HG03064 (cell line): ENCODE results near the gene CRYGB.
"Not testable (repeated sequence)": the region's sequence is repeated elsewhere in the genome, so short reads cannot be mapped to it uniquely, and the experiment has no call there.

Source experiments
- ATAC-seq: cut with Tn5 transposase; IDR thresholded peaks from one replicate; pipeline ENCODE4 v1.9.1; 2021; ENCODE audit warnings: low read depth; ENCODE audit not compliant: unreplicated experiment

The CRYGB gene

DNA sequence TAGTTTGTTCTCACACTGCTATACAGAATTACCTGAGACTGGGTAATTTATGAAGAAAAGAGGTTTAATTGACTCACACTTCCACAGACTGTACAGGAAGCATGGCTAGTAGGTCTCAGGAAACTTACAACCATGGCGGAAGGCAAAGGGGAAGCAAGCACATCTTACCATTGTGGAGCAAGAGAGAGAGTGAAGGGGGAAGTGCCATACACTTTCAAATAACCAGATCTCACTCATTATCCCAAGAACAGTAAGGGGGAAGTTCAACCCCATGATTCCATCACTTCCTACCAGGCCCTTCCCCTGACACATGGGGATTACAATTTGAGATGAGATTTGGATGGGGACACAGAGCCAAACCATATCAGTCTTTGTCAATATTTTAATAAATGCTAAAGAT, 5.0 kb upstream of the CRYGB start:
- no peak for ATAC-seq

GRCh38 chr2:208150094-208150493, 4.1 kb upstream of the CRYGB start:
- ATAC-seq, result no peak

GRCh38 chr2:208148803-208149202, 2.8 kb upstream of the CRYGB start:
- no peak for ATAC-seq

- no peak for ATAC-seq
These were observed 1.8 kb upstream of the CRYGB start for GRCh38 chr2:208147759-208148158.

GRCh38 chr2:208147008-208147407, 1.1 kb upstream of the CRYGB start:
- no peak for ATAC-seq

- no peak for ATAC-seq
These were observed 2.8 kb downstream of the CRYGB start for GRCh38 chr2:208142925-208143799.

DNA sequence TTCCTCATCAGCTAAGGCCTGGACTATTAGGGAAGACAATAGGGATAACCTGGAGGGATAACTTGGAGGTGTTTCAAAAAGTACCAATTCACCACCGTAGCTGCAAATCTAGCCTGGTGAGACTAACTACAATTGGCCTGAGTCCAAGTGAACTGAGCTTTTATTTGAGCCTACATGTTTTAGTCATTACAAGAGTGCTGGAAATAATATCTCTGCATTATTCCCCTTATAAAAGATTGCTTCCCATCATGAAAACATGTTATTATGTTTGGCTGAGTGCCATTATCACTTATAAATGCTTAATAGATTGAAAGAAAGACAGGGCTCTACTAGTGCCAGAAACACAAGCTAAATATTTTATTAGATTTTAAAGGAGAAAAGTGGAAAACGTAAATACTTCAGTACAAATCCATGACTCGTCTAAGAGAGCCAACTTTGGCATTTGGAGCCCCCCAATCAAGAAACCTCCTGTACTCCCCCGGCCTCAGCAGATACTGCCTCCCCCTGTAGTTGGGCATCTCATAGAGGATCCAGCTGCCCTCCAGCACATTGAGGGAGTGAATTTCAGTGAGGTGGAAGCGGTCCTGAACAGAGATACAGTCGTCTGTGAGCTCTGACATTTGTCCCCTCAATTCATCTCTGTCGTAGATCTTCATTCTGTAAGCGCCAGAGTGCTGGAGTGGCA, 3.6 kb downstream of the CRYGB start:
- ATAC-seq, result no peak

GRCh38 chr2:208139447-208139846, 6.5 kb downstream of the CRYGB start:
- ATAC-seq, result no peak

GRCh38 chr2:208138334-208138733, 7.6 kb downstream of the CRYGB start:
- ATAC-seq, result not testable (repeated sequence)

- no peak for ATAC-seq
These were observed 9.3 kb downstream of the CRYGB start for GRCh38 chr2:208136716-208137094.

GRCh38 chr2:208135794-208136715, 9.9 kb downstream of the CRYGB start:
- no peak for ATAC-seq

- peak; percentile 69 for ATAC-seq
These were observed 10.9 kb downstream of the CRYGB start for GRCh38 chr2:208134928-208135586.

- ATAC-seq, result no peak
These were observed 15.2 kb downstream of the CRYGB start for GRCh38 chr2:208130712-208131110.

- ATAC-seq, result no peak
These were observed 15.9 kb downstream of the CRYGB start, which contains the start of gene CRYGC for GRCh38 chr2:208129744-208130711. TSS of gene CRYGC (minus strand) at chr2:208129828. CDS start at chr2:208129792, 36 bp downstream.

DNA sequence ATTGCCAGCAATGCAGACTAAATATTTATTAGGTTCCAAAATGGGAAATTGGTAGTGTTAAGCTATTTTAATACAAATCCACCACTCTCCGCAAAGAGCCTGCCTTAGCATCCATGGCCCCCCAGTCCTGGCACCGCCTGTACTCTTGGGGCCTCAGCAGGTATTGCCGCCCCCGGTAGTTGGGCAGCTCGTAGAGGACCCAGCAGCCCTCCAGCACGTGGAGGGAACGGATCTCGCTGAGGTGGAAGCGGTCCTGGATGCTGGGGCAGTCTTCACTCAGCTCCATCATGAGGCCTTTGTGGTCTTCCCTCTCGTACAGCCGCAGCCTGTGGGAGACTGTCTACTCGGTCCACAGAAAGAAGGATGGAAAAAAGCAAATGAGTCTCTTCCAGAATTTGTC, 17.8 kb downstream of the CRYGB start:
- ATAC-seq, result no peak

DNA sequence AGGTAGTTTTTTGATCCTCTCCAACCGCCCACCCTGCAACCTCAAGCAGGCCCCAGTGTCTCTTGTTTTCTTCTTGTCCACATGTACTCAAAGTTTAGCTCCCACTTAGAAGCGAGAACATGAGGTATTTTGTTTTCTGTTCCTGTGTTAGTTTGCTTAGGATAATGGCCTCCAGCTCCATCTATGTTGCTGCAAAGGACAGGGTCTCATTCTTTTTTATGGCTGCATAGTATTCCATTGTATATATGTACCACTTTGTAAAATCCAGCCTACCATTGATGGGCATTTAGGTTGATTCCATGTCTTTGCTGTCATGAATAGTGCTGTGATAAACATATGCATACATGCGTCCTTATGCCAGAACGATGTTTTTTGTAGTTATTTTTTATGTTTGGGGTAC, 18.9 kb downstream of the CRYGB start:
- ATAC-seq, result no peak

- ATAC-seq, result no peak
These were observed 20.7 kb downstream of the CRYGB start for GRCh38 chr2:208125251-208125650.

DNA sequence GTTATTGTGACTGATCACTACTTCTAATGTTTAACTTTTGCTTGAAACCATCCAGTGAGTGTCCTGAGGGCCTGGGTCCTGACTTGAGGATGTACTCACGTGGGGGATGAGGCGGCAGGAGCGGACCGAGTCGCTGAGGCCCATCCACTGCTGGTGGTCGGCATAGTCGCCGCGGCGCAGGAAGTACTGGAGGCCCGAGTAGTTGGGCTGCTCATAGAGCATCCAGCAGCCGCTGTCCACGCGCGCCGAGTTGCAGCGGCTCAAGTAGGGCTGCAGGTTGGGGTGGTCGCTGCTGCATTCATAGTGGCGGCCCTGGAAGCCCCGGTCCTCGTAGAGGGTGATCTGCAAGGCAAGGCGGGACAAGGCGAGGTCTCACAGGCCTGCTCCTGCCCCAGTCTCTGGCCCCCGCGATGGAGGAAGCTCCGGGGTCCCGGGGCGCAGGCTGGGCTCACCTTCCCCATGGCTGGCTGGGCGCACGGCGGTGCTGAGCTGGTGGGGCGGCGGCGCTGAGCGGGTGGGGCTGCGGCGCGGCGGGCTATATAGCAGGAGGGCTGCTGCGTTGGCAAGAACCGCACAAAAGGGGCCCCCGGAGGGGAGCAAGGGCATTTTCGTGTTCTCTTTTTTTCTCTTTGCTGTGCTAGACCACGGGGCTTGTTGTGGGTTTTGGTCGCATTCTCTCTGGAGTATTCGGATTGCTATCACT, 21.8 kb downstream of the CRYGB start, which contains the start of gene CRYGD:
Gene CRYGD, minus strand, starts transcription at position 512 of the 703 bp plus-strand sequence. Its CDS starts 51 bp downstream, at position 461.
- ATAC-seq, result not testable (repeated sequence)
